NCI-H2081 treated with DMSO at 0.1 percent for 48 hours (cell line): Measurements from ENCODE around the gene ZNRD2.

ENCODE experiments used
- DNase-seq: peaks from one replicate; lab custom pipeline; 2025; lab: John Stamatoyannopoulos, UW

The ZNRD2 gene

GRCh38 chr11:65538232-65538914 lies 31.9 kb upstream of the ZNRD2 start:
- DNase-seq: no peak

GRCh38 chr11:65538915-65539743 lies 31.1 kb upstream of the ZNRD2 start:
- no peak for DNase-seq

- no peak for DNase-seq
These were observed 30.5 kb upstream of the ZNRD2 start for GRCh38 chr11:65539744-65540289.

GRCh38 chr11:65540290-65541092 lies 29.8 kb upstream of the ZNRD2 start:
- DNase-seq: no peak

GRCh38 chr11:65541093-65541982 lies 28.9 kb upstream of the ZNRD2 start:
- no peak for DNase-seq

- DNase-seq: no peak
These were observed 27.4 kb upstream of the ZNRD2 start for GRCh38 chr11:65542738-65543390.

- no peak for DNase-seq
These were observed 24.4 kb upstream of the ZNRD2 start for GRCh38 chr11:65545853-65546216.

GRCh38 chr11:65546217-65546958 lies 23.9 kb upstream of the ZNRD2 start:
- no peak for DNase-seq

- no peak for DNase-seq
These were observed 22.7 kb upstream of the ZNRD2 start for GRCh38 chr11:65547446-65548125.

GRCh38 chr11:65548395-65548794 lies 21.9 kb upstream of the ZNRD2 start:
- no peak for DNase-seq

GRCh38 chr11:65549096-65549495 lies 21.2 kb upstream of the ZNRD2 start:
- no peak for DNase-seq

- DNase-seq: no peak
These were observed 18.5 kb upstream of the ZNRD2 start for GRCh38 chr11:65551572-65552387.

GRCh38 chr11:65552388-65552951 lies 17.8 kb upstream of the ZNRD2 start:
- DNase-seq: no peak

- no peak for DNase-seq
These were observed 16.8 kb upstream of the ZNRD2 start for GRCh38 chr11:65553301-65554001.

- DNase-seq: no peak
These were observed 16.0 kb upstream of the ZNRD2 start for GRCh38 chr11:65554057-65554818.

- no peak for DNase-seq
These were observed 15.3 kb upstream of the ZNRD2 start for GRCh38 chr11:65554842-65555430.
